Panc1 (cell line): ENCODE data around the gene FBXL5. TPM values are rescaled to one million over a fixed set of nuclear protein-coding genes. Genes with fewer than 3 reads are reported as not detected.

Experiments used
- ATAC-seq: fragments of 200-7000 bp; cut with Tn5 transposase; 2 replicates; pipeline ENCODE4 v1.9.1; 2020; ENCODE audit warnings: mild to moderate bottlenecking, moderate library complexity
- BruUV-seq: library from RNA; stranded (reverse); fragments of 400-500 nt; replicated peaks from 2 replicates; lab custom pipeline; 2021; lab: Mats Ljungman, UMichigan
- CTCF ChIA-PET: fragments of 300-600 bp; sonication (Branson Sonifier 250); formaldehyde crosslinking; loops from one replicate; lab custom pipeline; 2022; ENCODE audit warnings: antibody characterized with exemption; lab: Charles Lee
- POLR2A ChIA-PET: fragments of 300-600 bp; sonication (Branson Sonifier 250); formaldehyde crosslinking; loops from one replicate; lab custom pipeline; 2022; ENCODE audit warnings: antibody characterized with exemption; lab: Charles Lee
- DNase-seq: peaks from one replicate; pipeline ENCODE4 v3.0.0-alpha.2; 2010; ENCODE audit warnings: low read depth, low spot score
- H3K27ac ChIP-seq: 2 replicates; pipeline ENCODE4 v1.5.1; 2011; ENCODE audit warnings: mild to moderate bottlenecking, low read length, inconsistent platforms
- H3K27me3 ChIP-seq: fragments of 200-500 bp; sonication (Bioruptor generic); 2 replicates; pipeline ENCODE4 v1.6.0; 2014; ENCODE audit warnings: low read length, inconsistent platforms; ENCODE audit not compliant: control insufficient read depth, insufficient read depth
- H3K36me3 ChIP-seq: fragments of 200-500 bp; sonication (Bioruptor generic); 2 replicates; pipeline ENCODE4 v1.5.1; 2014; ENCODE audit warnings: inconsistent platforms, mild to moderate bottlenecking, low read length, moderate library complexity; ENCODE audit not compliant: control insufficient read depth, insufficient read depth
- H3K4me1 ChIP-seq: 2 replicates; pipeline ENCODE4 v1.5.1; 2011; ENCODE audit warnings: inconsistent platforms, mild to moderate bottlenecking, low read length, moderate library complexity; ENCODE audit not compliant: control insufficient read depth, insufficient read depth
- H3K4me3 ChIP-seq, 2 experiments: 2 replicates each; pipeline ENCODE4 v1.5.1; 2011 to 2012; ENCODE audit warnings: low read depth in 2 of 2, low read length in 2 of 2, mild to moderate bottlenecking in 2 of 2, inconsistent platforms in 1 of 2, moderate library complexity in 1 of 2
- H3K9me3 ChIP-seq: fragments of 200-500 bp; sonication (Bioruptor generic); 2 replicates; pipeline ENCODE4 v1.5.1; 2014; ENCODE audit warnings: low read depth, mild to moderate bottlenecking, inconsistent platforms, low read length, moderate library complexity; ENCODE audit not compliant: control insufficient read depth, insufficient read depth
- CTCF ChIP-seq: fragments of 450-650 bp; IDR thresholded peaks from 2 replicates; pipeline ENCODE4 v1.5.1; 2017; ENCODE audit warnings: mild to moderate bottlenecking
- POLR2AphosphoS5 ChIP-seq: IDR thresholded peaks from 2 replicates; pipeline ENCODE4 v1.6.1; 2012; ENCODE audit warnings: mild to moderate bottlenecking, low read depth, low read length, moderate library complexity
- REST ChIP-seq, 2 experiments: IDR thresholded peaks; 2 replicates each; pipeline ENCODE4 v1.6.1; 2011 to 2012; ENCODE audit warnings: low read depth in 2 of 2, control low read depth in 1 of 2, low read length in 1 of 2, mild to moderate bottlenecking in 1 of 2, moderate library complexity in 1 of 2; ENCODE audit not compliant: insufficient read depth in 1 of 2
- SIN3A ChIP-seq: IDR thresholded peaks from 2 replicates; pipeline ENCODE4 v1.6.1; 2012; ENCODE audit warnings: low read depth, mild to moderate bottlenecking, low read length, moderate library complexity, borderline replicate concordance; ENCODE audit not compliant: insufficient read depth
- TCF7L2 ChIP-seq: IDR thresholded peaks from 2 replicates; pipeline ENCODE4 v1.6.1; 2011; ENCODE audit warnings: mild to moderate bottlenecking, low read depth, low read length, inconsistent platforms
- in situ Hi-C: cut with HindIII; loops from 2 replicates; pipeline ENCODE4 v1.10.0; 2016; ENCODE audit warnings: low sequenced_read_pairs, low pct_unique_long_range_greater_than_20kb
- intact Hi-C: fragments of 100-400 bp; cut with micrococcal nuclease; formaldehyde crosslinking; loops from one replicate; pipeline ENCODE4 v1.10.0; 2022; ENCODE audit not compliant: unreplicated experiment
- total RNA-seq: library from RNA; stranded (reverse); gene quantifications from one replicate; pipeline ENCODE4 v1.2.1, GENCODE V29; 2021; ENCODE audit not compliant: unreplicated experiment

Gene FBXL5
- total RNA-seq, 1 experiment from 2014 or later: 20.2 TPM

- TF ChIP-seq TCF7L2: no peak
- no peak for ATAC-seq
- in situ Hi-C loops: no loop called here
Observed at GRCh38 chr4:15696866-15697265, 41.7 kb upstream of the FBXL5 start.

GRCh38 chr4:15695729-15696128 is 40.6 kb upstream of the FBXL5 start:
- no TSS peak for BruUV-seq
- Histone ChIP-seq H3K4me1 (no peaks in the 10 kb centered on the region), H3K4me3 (no peak overlapping the region), H3K9me3 (no peaks in the 10 kb centered on the region), H3K27ac (no peak overlapping the region), H3K27me3 (no peaks in the 10 kb centered on the region), H3K36me3 (no peaks in the 10 kb centered on the region)
- POLR2A ChIA-PET: no interaction called here
- in situ Hi-C loops (no loop called here), intact Hi-C loops (no loop called here)
- CTCF ChIA-PET: no interaction called here
- TF ChIP-seq SIN3A (no peak), POLR2AphosphoS5 (no peak), CTCF (no peak), REST (IDR thresholded peaks at IDR 0.05; ENCODE audit: insufficient read depth in 1 of 2, low read depth in 2 of 2, low read length in 1 of 2) (no peak), TCF7L2 (no peak)
- DNase-seq (no peak), ATAC-seq (no peak)

More at GRCh38 chr4:15696866-15697265, 41.7 kb upstream of the FBXL5 start:
- Histone ChIP-seq H3K27me3 (no peaks in the 10 kb centered on the region), H3K36me3 (no peaks in the 10 kb centered on the region), H3K27ac (no peak overlapping the region), H3K4me1 (no peaks in the 10 kb centered on the region), H3K9me3 (no peaks in the 10 kb centered on the region), H3K4me3 (no peak overlapping the region)
- intact Hi-C loops: no loop called here
- ChIA-PET POLR2A (no interaction called here), CTCF (no interaction called here)
- DNase-seq: no peak
- BruUV-seq: no TSS peak

GRCh38 chr4:15695240-15695699 is 40.1 kb upstream of the FBXL5 start:
- ATAC-seq (peak; percentile 84), DNase-seq (no peak)
- Histone ChIP-seq H3K4me1 (no peaks in the 10 kb centered on the region), H3K9me3 (no peaks in the 10 kb centered on the region), H3K27ac (no peak overlapping the region), H3K27me3 (no peaks in the 10 kb centered on the region), H3K36me3 (no peaks in the 10 kb centered on the region), H3K4me3 (no peak overlapping the region)
- ChIA-PET CTCF (no interaction called here), POLR2A (interaction anchor here (0.6 kb wide), 1 partner anchor 48 kb away, joined by 4 read pairs; no protein-coding TSS in a partner anchor)
- intact Hi-C loops (no loop called here), in situ Hi-C loops (no loop called here)
- no TSS peak for BruUV-seq
- no peak for TF ChIP-seq REST (IDR thresholded peaks at IDR 0.05; ENCODE audit: insufficient read depth in 1 of 2, low read depth in 2 of 2, low read length in 1 of 2)
- TF ChIP-seq SIN3A: no peak
- TF ChIP-seq CTCF: no peak
- TF ChIP-seq TCF7L2: no peak
- no peak for TF ChIP-seq POLR2AphosphoS5
